Measurements from ENCODE around the gene TEDC2. TPM values are rescaled to one million over a fixed set of nuclear protein-coding genes. Genes with fewer than 3 reads are reported as not detected.

The TEDC2 gene
- total and polyA plus RNA-seq, 2 of the 8 experiments (the other 6 are each of a cell fraction or from before 2014, with no cell fraction given) = 54.6 to 55.6 TPM

- no peak overlapping the region for H2BK12ac ChIP-seq (ENCODE audit: low read depth, low read length)
- no peak for DNase-seq (ENCODE audit: low read depth in 1 of 2, low spot score in 2 of 2)
- no peak overlapping the region for H3K4me2 ChIP-seq (ENCODE audit: insufficient read depth in 1 of 2, low read depth in 2 of 2, low read length in 2 of 2)
- H3K9ac ChIP-seq (replicated peaks in 1 of 4; ENCODE audit: extremely low read depth in 1 of 4, low read depth in 3 of 4, low read length in 3 of 4) = no peak overlapping the region
- H2BK5ac ChIP-seq (ENCODE audit: low read depth, low read length) = no peak overlapping the region
- no peak overlapping the region for H3K27ac ChIP-seq (ENCODE audit: low read depth, low read length)
- H3K4ac ChIP-seq (replicated peaks; ENCODE audit: insufficient read length, low read depth, low read length) = no peak overlapping the region
- no peak overlapping the region for H3K18ac ChIP-seq (ENCODE audit: extremely low read depth, low read length)
- POLR2A ChIA-PET (ENCODE audit: partially characterized antibody) = interaction anchor here (1.0 kb wide), 1 partner anchor 19 kb away, joined by 3 read pairs; no protein-coding TSS in a partner anchor
- H2BK15ac ChIP-seq (ENCODE audit: low read length) = no peak overlapping the region
- no peak overlapping the region for H2BK20ac ChIP-seq (ENCODE audit: low read length)
- H4K91ac ChIP-seq (replicated peaks; ENCODE audit: insufficient read length, low read length) = no peak overlapping the region
- no peak overlapping the region for H3K23ac ChIP-seq (ENCODE audit: insufficient read length)
- no peaks in the 10 kb centered on the region for H3K36me3 ChIP-seq (ENCODE audit: control insufficient read depth in 2 of 4, insufficient read depth in 4 of 4, low read length in 3 of 4)
- no peak overlapping the region for H3K56ac ChIP-seq (replicated peaks; ENCODE audit: insufficient read length, low read depth, low read length)
- H2AK5ac ChIP-seq (ENCODE audit: low read depth, low read length) = no peak overlapping the region
- H3K14ac ChIP-seq (ENCODE audit: insufficient read length) = no peak overlapping the region
- H3K9me3 ChIP-seq (ENCODE audit: insufficient read depth in 2 of 2, low read depth in 1 of 2, low read length in 1 of 2) = no peaks in the 10 kb centered on the region
- H3K79me1 ChIP-seq (ENCODE audit: low read depth, low read length) = no peaks in the 10 kb centered on the region
- H3K4me1 ChIP-seq (replicated peaks in 1 of 4; ENCODE audit: control insufficient read depth in 3 of 4, insufficient read depth in 4 of 4, low read length in 3 of 4) = no peaks in the 10 kb centered on the region; a peak in 2 of 7 replicates
- no peak overlapping the region for H3K4me3 ChIP-seq (ENCODE audit: extremely low read depth in 1 of 4, insufficient read depth in 2 of 4, low read depth in 3 of 4, low read length in 4 of 4)
- H4K8ac ChIP-seq (ENCODE audit: extremely low read depth, insufficient read depth, low read length) = no peak overlapping the region
- H2AFZ ChIP-seq (ENCODE audit: low read length) = no peak overlapping the region
- H3K27me3 ChIP-seq (replicated peaks in 1 of 4; ENCODE audit: control insufficient read depth in 3 of 4, extremely low read depth in 1 of 4, insufficient read depth in 3 of 4, low read length in 3 of 4) = no peaks in the 10 kb centered on the region
- TF ChIP-seq CTCF (IDR thresholded peaks at IDR 0.05; ENCODE audit: control extremely low read depth in 1 of 3, insufficient read depth in 1 of 3, low read depth in 1 of 3, low read length in 3 of 3) = no peak
- TF ChIP-seq RXRA (IDR thresholded peaks at IDR 0.05; ENCODE audit: insufficient read depth, low read depth, low read length) = no peak
- TF ChIP-seq ATF3 (IDR thresholded peaks at IDR 0.05; ENCODE audit: insufficient read depth, low read depth, low read length) = no peak
- TF ChIP-seq CHD1 (IDR thresholded peaks at IDR 0.05; ENCODE audit: low read depth, low read length) = no peak
- no peak for TF ChIP-seq CHD2 (IDR thresholded peaks at IDR 0.05; ENCODE audit: low read length)
- no peak for TF ChIP-seq CEBPB (IDR thresholded peaks at IDR 0.05; ENCODE audit: low read depth, low read length)
- no peak for TF ChIP-seq RFX5 (IDR thresholded peaks at IDR 0.05; ENCODE audit: borderline replicate concordance, low read depth, low read length)
- no peak for TF ChIP-seq HDAC2 (IDR thresholded peaks at IDR 0.05; ENCODE audit: borderline replicate concordance in 1 of 2, low read depth in 2 of 2, low read length in 2 of 2)
- no peak for TF ChIP-seq KDM5A (IDR thresholded peaks at IDR 0.05; ENCODE audit: low read length)
- TF ChIP-seq SRF (IDR thresholded peaks at IDR 0.05; ENCODE audit: low read depth, low read length) = no peak
- TF ChIP-seq SUZ12 (IDR thresholded peaks at IDR 0.05; ENCODE audit: low read length) = no peak
- no peak for TF ChIP-seq SP2 (IDR thresholded peaks at IDR 0.05; ENCODE audit: low read length)
- no peak for TF ChIP-seq POLR2A (IDR thresholded peaks at IDR 0.05; ENCODE audit: control extremely low read depth in 1 of 2, low read depth in 2 of 2, low read length in 2 of 2)
- CTCF ChIA-PET (ENCODE audit: partially characterized antibody) = interaction anchor here (1.1 to 1.5 kb wide), 3 partner anchors 10 to 32 kb away, joined by 3 to 5 read pairs (median 4); partner anchors contain the start of gene CCNF
- no peaks in the 10 kb centered on the region for H4K20me1 ChIP-seq (replicated peaks in 1 of 2; ENCODE audit: control insufficient read depth in 1 of 2, insufficient read depth in 2 of 2, low read length in 2 of 2)
- FAIRE-seq = no peak
- no peaks in the 10 kb centered on the region for H3K79me2 ChIP-seq (ENCODE audit: control insufficient read depth in 1 of 2, insufficient read depth in 2 of 2, low read length in 2 of 2)
- H4K5ac ChIP-seq (ENCODE audit: insufficient read length, low read depth, low read length) = no peak overlapping the region
- no peaks in the 10 kb centered on the region for H3K23me2 ChIP-seq (ENCODE audit: low read depth, low read length)
- H2BK120ac ChIP-seq (replicated peaks; ENCODE audit: low read depth, low read length) = no peak overlapping the region
These were observed 39.9 kb upstream of the TEDC2 start for GRCh38 chr16:2420035-2420434.
